Sigmoid colon (tissue), 4 donors: ENCODE measurements around the gene CDK15.

Source experiments
- CTCF ChIP-seq, 4 experiments: fragments of 450-650 bp in 3 of 4; fragments of 200-600 bp in 1 of 4; IDR thresholded peaks; one replicate each; pipeline ENCODE4 v1.5.1; 2016 to 2019; ENCODE audit warnings: antibody characterized with exemption in 4 of 4, mild to moderate bottlenecking in 3 of 4, moderate library complexity in 2 of 4
- EP300 ChIP-seq, 4 donors: sonication (generic); formaldehyde crosslinking; IDR thresholded peaks; one replicate each; pipeline ENCODE4 v1.6.1; 2017; ENCODE audit warnings: antibody characterized with exemption in 4 of 4
- POLR2A ChIP-seq, 2 donors: fragments of 450-650 bp; IDR thresholded peaks; one replicate each; pipeline ENCODE4 v1.6.1; 2016; ENCODE audit warnings: antibody characterized with exemption in 2 of 2, mild to moderate bottlenecking in 2 of 2, moderate library complexity in 2 of 2

- TF ChIP-seq CTCF (IDR thresholded peaks at IDR 0.05) (no peak), POLR2A (IDR thresholded peaks at IDR 0.05) (no peak), EP300 (IDR thresholded peaks at IDR 0.05) (no peak)
Measured at GRCh38 chr2:201835066-201835465, 28.7 kb downstream of the CDK15 start.
